ENCODE data around the gene BCL11B.

Gene BCL11B

GRCh38 chr14:99156814-99157213 lies 115.2 kb downstream of the BCL11B start:
- Histone ChIP-seq H3K9me2 (ENCODE audit: low read depth, low read length) (no peaks in the 10 kb centered on the region), H3K4me3 (ENCODE audit: low read depth, low read length, poor library complexity, severe bottlenecking) (no peak overlapping the region), H3K27ac (ENCODE audit: low read depth, low read length, poor library complexity, severe bottlenecking) (no peak overlapping the region), H4K20me1 (ENCODE audit: insufficient read depth, low read length) (no peaks in the 10 kb centered on the region), H3K9ac (ENCODE audit: low read length) (no peak overlapping the region), H2AFZ (ENCODE audit: low read length) (no peak overlapping the region), H3K4me1 (ENCODE audit: insufficient read depth, low read length, severe bottlenecking) (no peaks in the 10 kb centered on the region), H3K27me3 (ENCODE audit: insufficient read depth, low read length) (no peaks in the 10 kb centered on the region), H3K4me2 (ENCODE audit: low read length) (no peak overlapping the region), H3K36me3 (ENCODE audit: insufficient read depth, low read length) (no peaks in the 10 kb centered on the region), H3K9me3 (ENCODE audit: low read length) (no peaks in the 10 kb centered on the region), H3K79me2 (ENCODE audit: insufficient read depth, low read length) (no peaks in the 10 kb centered on the region), H3F3A (ENCODE audit: insufficient read depth, low read length) (no peaks in the 10 kb centered on the region)
- TF ChIP-seq CTCF (IDR thresholded peaks at IDR 0.05; ENCODE audit: low read length): no peak
- no peak for TF ChIP-seq EZH2 (IDR thresholded peaks at IDR 0.05; ENCODE audit: borderline replicate concordance, low read length)

DNA sequence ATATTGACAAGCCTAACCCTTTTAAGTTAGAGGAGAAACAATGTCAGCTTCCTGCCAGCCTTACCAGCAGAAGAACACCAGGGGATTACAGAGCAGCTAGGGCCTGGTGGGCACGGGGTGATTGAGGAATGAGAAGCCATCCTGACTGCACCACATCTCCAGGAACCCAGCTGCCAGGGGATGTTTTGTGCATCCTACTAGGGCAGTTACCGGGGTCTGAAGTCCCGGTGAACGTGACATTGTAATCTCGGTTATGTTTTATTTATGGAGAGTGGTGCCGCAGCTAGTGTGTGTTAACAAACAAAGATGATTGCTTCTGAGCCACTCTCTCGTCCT lies 115.9 kb downstream of the BCL11B start:
- no peaks in the 10 kb centered on the region for H3F3A ChIP-seq (ENCODE audit: insufficient read depth, low read length)
- H2AFZ ChIP-seq (ENCODE audit: low read length): no peak overlapping the region
- no peaks in the 10 kb centered on the region for H3K36me3 ChIP-seq (ENCODE audit: insufficient read depth, low read length)
- H3K4me1 ChIP-seq (ENCODE audit: insufficient read depth, low read length, severe bottlenecking): no peaks in the 10 kb centered on the region
- H3K27me3 ChIP-seq (ENCODE audit: insufficient read depth, low read length): no peaks in the 10 kb centered on the region
- H3K27ac ChIP-seq (ENCODE audit: low read depth, low read length, poor library complexity, severe bottlenecking): no peak overlapping the region
- H3K9ac ChIP-seq (ENCODE audit: low read length): no peak overlapping the region
- TF ChIP-seq EZH2 (IDR thresholded peaks at IDR 0.05; ENCODE audit: borderline replicate concordance, low read length): no peak
- no peak for TF ChIP-seq CTCF (IDR thresholded peaks at IDR 0.05; ENCODE audit: low read length)
- no peaks in the 10 kb centered on the region for H3K79me2 ChIP-seq (ENCODE audit: insufficient read depth, low read length)
- H4K20me1 ChIP-seq (ENCODE audit: insufficient read depth, low read length): no peaks in the 10 kb centered on the region
- no peak overlapping the region for H3K4me3 ChIP-seq (ENCODE audit: low read depth, low read length, poor library complexity, severe bottlenecking)
- H3K9me3 ChIP-seq (ENCODE audit: low read length): no peaks in the 10 kb centered on the region
- H3K4me2 ChIP-seq (ENCODE audit: low read length): no peak overlapping the region
- no peaks in the 10 kb centered on the region for H3K9me2 ChIP-seq (ENCODE audit: low read depth, low read length)

DNA sequence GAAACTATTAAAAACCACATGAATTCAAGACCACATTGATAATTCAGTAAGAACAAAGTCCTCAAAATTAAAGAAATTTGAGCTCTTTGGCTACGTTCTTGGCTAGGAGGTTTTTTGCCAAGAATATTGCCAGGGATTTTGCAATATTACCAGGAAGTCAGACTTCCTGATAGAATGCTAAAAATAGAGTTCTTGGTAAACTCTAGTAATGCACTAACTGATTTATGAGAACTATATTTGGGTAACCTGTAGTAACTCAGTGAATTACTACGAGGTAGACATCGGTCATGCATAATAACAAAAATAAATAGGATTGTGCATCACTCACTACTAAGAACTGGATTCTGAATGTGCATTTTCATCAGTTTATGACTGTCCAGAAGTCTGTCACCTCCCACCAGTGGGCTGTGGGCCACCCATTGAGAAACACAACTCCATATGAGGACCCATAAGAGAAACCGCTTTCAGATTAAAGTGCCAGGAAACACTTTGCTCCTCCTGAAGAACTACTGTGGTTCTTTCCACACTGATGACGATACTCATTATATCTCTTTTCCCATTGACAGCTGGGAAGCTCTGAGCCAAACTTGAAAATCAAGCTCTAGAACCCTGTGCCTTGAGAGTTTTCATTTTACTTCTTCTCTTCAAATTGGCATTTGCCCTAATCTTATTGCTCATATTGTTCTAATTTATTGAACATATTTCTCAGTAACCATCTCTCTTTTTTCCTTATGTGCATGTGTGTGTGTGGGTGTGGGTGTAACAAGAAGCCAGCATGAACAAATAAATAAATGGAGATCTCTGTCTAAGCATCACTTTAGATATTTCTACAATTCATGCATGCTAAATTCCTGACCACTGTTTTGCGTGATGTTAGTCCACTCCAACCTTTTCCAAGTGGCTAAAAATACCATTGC lies 116.6 kb downstream of the BCL11B start:
- no peaks in the 10 kb centered on the region for H3K79me2 ChIP-seq (ENCODE audit: insufficient read depth, low read length)
- no peak overlapping the region for H3K9ac ChIP-seq (ENCODE audit: low read length)
- TF ChIP-seq CTCF (IDR thresholded peaks at IDR 0.05; ENCODE audit: low read length): no peak
- TF ChIP-seq EZH2 (IDR thresholded peaks at IDR 0.05; ENCODE audit: borderline replicate concordance, low read length): no peak
- H3K9me2 ChIP-seq (ENCODE audit: low read depth, low read length): no peaks in the 10 kb centered on the region
- no peak overlapping the region for H2AFZ ChIP-seq (ENCODE audit: low read length)
- no peaks in the 10 kb centered on the region for H3K36me3 ChIP-seq (ENCODE audit: insufficient read depth, low read length)
- no peak overlapping the region for H3K4me2 ChIP-seq (ENCODE audit: low read length)
- H3K4me1 ChIP-seq (ENCODE audit: insufficient read depth, low read length, severe bottlenecking): no peaks in the 10 kb centered on the region
- H3K4me3 ChIP-seq (ENCODE audit: low read depth, low read length, poor library complexity, severe bottlenecking): no peak overlapping the region
- no peaks in the 10 kb centered on the region for H4K20me1 ChIP-seq (ENCODE audit: insufficient read depth, low read length)
- H3K27ac ChIP-seq (ENCODE audit: low read depth, low read length, poor library complexity, severe bottlenecking): no peak overlapping the region
- no peaks in the 10 kb centered on the region for H3F3A ChIP-seq (ENCODE audit: insufficient read depth, low read length)
- no peaks in the 10 kb centered on the region for H3K9me3 ChIP-seq (ENCODE audit: low read length)
- no peaks in the 10 kb centered on the region for H3K27me3 ChIP-seq (ENCODE audit: insufficient read depth, low read length)
